ENCODE results near the gene ZBTB38.

Gene ZBTB38

DNA sequence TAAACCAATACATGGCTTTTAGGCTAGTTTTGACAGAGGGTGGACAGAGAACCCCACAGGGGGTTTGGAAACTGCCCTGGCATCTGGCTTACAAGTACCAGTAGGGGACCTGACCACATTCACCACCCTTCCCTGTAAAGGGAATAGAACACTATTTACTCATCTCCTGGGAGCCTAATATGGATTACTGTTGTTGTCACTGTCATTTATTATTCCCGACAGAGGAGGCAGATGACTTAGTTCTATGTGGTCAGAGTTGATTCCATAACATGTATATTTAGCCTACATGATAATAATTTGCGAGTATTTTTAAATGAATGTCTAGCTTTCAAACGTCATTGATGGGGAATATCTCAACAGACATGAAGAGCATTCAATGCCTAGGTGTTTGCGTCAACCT lies 15.9 kb downstream of the ZBTB38 start:
- TF ChIP-seq, protein P1, sequence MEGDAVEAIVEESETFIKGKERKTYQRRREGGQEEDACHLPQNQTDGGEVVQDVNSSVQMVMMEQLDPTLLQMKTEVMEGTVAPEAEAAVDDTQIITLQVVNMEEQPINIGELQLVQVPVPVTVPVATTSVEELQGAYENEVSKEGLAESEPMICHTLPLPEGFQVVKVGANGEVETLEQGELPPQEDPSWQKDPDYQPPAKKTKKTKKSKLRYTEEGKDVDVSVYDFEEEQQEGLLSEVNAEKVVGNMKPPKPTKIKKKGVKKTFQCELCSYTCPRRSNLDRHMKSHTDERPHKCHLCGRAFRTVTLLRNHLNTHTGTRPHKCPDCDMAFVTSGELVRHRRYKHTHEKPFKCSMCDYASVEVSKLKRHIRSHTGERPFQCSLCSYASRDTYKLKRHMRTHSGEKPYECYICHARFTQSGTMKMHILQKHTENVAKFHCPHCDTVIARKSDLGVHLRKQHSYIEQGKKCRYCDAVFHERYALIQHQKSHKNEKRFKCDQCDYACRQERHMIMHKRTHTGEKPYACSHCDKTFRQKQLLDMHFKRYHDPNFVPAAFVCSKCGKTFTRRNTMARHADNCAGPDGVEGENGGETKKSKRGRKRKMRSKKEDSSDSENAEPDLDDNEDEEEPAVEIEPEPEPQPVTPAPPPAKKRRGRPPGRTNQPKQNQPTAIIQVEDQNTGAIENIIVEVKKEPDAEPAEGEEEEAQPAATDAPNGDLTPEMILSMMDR (IDR thresholded peaks at IDR 0.05): no peak
- no peak for DNase-seq
- Mint-ChIP-seq H3K27ac (no peak overlapping the region), H3K36me3 (ENCODE audit: low read depth) (peaks cover 24% of the 10 kb centered on the region), H3K4me3 (no peak overlapping the region), H3K9me3 (no peaks in the 10 kb centered on the region), H3K27me3 (ENCODE audit: low read depth, poor library complexity) (no peaks in the 10 kb centered on the region), H3K4me1 (peaks cover 46% of the 10 kb centered on the region)

DNA sequence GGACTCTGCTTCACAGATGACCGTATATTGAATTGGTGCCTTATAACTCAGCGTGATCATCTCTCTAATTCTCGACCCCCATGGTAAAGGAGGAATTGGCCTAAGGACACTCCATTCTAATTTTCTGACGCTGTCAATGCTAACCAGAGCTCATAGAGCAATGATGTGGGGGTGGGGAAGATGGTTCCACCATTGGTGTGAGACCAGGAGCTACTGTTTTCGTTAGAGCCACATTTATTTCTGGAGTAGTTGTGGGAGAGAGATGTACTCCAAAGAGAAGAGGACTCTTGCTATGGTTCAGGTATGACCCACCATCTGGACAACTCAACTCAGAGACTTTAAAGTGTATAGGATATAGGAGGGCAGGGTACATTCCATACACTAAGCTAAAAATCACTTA lies 16.3 kb downstream of the ZBTB38 start:
- Mint-ChIP-seq H3K4me3 (no peak overlapping the region), H3K4me1 (peaks cover 46% of the 10 kb centered on the region)

DNA sequence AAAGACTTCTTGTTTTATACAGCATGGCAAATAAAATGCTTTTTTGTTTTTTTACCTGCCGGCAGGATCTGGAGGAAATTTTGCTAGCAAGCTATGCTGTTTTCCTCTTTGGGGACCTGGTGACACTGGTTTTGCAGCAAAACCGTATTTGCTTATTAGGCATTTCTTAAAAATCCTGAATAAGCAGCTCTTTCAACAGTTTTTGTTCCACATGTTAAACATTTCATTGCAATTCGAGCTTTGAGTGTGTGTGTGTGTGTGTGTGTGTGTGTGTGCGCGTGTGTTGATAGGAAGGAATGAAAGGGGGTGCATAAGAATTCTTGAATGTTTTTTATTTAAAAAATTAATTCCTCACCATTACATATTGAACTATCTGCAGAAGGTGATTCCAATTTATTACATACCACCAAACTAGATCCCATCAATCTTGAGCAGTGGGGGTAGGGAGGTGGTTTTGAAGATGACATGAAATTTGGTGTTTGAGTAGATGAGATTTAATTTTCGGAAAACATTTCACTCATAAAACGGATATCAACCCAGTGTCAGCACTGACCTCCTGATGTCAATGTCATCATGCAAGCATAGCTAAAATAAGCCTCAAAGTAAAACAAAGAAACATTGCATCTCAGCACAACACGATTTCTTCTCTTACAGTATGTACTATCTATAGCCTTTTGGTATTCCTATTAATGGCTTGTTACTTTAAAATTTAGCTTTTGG lies 17.3 kb downstream of the ZBTB38 start:
- Mint-ChIP-seq H3K4me1 (peaks cover 43% of the 10 kb centered on the region), H3K27me3 (ENCODE audit: low read depth, poor library complexity) (no peaks in the 10 kb centered on the region), H3K27ac (no peak overlapping the region), H3K9me3 (no peaks in the 10 kb centered on the region), H3K36me3 (ENCODE audit: low read depth) (peaks cover 22% of the 10 kb centered on the region), H3K4me3 (no peak overlapping the region)
- DNase-seq: no peak
- TF ChIP-seq, protein P1 (IDR thresholded peaks at IDR 0.05): no peak

More for the DNA sequence above, 16.3 kb downstream of the ZBTB38 start:
- Mint-ChIP-seq H3K27me3 (ENCODE audit: low read depth, poor library complexity) (no peaks in the 10 kb centered on the region), H3K36me3 (ENCODE audit: low read depth) (peaks cover 24% of the 10 kb centered on the region), H3K27ac (no peak overlapping the region), H3K9me3 (no peaks in the 10 kb centered on the region)
- TF ChIP-seq, protein P1 (IDR thresholded peaks at IDR 0.05): no peak
- DNase-seq: no peak

DNA sequence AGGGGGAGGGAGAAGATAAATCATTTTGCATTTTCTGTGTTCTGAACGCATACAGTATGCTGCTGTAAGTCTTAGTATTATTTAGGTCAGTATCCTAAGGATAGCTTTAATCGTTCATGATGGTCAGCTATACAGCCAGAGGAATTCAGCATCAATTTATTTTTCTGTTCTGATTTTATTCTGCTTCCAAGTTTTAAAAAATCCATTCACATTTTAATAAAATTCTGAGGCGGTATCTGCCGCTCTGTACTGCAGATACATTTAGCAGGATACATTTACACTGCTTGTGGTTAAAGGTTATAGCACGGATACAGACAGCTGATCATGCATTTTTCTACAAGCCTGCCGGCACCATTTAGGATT lies 17.8 kb downstream of the ZBTB38 start:
- TF ChIP-seq, protein P1 (IDR thresholded peaks at IDR 0.05): no peak
- Mint-ChIP-seq H3K4me3 (no peak overlapping the region), H3K4me1 (peaks cover 45% of the 10 kb centered on the region), H3K27ac (no peak overlapping the region), H3K9me3 (no peaks in the 10 kb centered on the region), H3K36me3 (ENCODE audit: low read depth) (peaks cover 17% of the 10 kb centered on the region), H3K27me3 (ENCODE audit: low read depth, poor library complexity) (no peaks in the 10 kb centered on the region)
- no peak for DNase-seq

DNA sequence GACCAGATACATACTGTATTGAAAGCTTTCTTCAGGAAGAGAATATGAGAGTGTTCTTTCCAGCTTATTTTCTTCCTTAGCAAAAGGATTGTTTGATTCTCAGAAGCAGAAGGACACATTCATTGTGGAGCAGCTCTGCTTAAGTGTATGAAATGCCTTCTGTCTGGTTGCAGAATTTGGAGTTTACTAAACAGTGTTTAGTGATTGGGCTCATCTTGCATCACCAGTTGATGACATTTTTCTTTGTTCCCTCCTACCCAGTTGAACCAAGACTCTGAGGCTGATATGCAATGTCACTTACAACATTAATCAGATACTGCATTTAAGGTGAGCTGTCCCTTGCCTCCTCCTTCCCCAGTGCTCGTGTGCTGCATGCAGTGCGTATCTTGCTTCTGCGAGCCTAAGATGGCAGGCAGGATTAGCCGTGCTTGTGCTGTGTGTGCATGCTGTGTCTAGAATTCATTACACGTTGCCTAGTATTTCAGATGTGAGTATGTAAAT lies 18.4 kb downstream of the ZBTB38 start:
- Mint-ChIP-seq H3K4me3 (no peak overlapping the region), H3K36me3 (ENCODE audit: low read depth) (peaks cover 11% of the 10 kb centered on the region), H3K27ac (no peak overlapping the region), H3K4me1 (peaks cover 51% of the 10 kb centered on the region), H3K27me3 (ENCODE audit: low read depth, poor library complexity) (no peaks in the 10 kb centered on the region), H3K9me3 (no peaks in the 10 kb centered on the region)
- no peak for DNase-seq
- TF ChIP-seq, protein P1 (IDR thresholded peaks at IDR 0.05): no peak

DNA sequence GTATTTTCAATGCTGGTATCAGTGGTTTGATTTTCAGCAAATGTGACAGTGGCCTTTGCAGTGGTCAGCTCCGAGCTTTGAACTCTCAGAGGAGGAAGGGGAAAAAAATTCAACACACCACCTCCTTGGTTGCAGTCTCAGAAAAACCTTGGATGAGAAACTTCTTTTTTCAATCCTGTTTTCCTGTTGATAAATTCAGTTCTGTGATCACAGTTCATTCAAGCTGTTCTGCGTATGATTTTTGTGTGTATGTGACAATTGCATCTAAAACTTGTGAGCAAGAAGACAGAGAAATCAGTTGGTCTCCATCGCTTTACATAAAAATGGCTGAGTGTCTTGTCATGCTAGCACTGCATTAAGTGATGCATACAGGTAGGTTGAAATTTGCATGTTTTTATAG lies 19.2 kb downstream of the ZBTB38 start:
- H3K27ac Mint-ChIP-seq: no peak overlapping the region

More for the DNA sequence above, 19.2 kb downstream of the ZBTB38 start:
- no peak for DNase-seq
- Mint-ChIP-seq H3K4me3 (no peak overlapping the region), H3K9me3 (no peaks in the 10 kb centered on the region), H3K4me1 (peaks cover 59% of the 10 kb centered on the region), H3K27me3 (ENCODE audit: low read depth, poor library complexity) (no peaks in the 10 kb centered on the region), H3K36me3 (ENCODE audit: low read depth) (peaks cover 4% of the 10 kb centered on the region)
- TF ChIP-seq, protein P1 (IDR thresholded peaks at IDR 0.05): no peak

Measured in nephron progenitor cell (in vitro differentiated cells).